Measurements from ENCODE around the gene MAP2. TPM values are rescaled to one million over a fixed set of nuclear protein-coding genes. Genes with fewer than 3 reads are reported as not detected.

MAP2 gene
- total and polyA plus RNA-seq, 2 of the 13 experiments (the other 11 are each of a cell fraction or from before 2014, with no cell fraction given) = 0.08 TPM; not detected in 1

GRCh38 chr2:209773377-209773776 is 349.5 kb downstream of the MAP2 start (continued):
- TF ChIP-seq MNT (IDR thresholded peaks at IDR 0.05) (no peak), RERE (CRISPR knock-in tag; IDR thresholded peaks at IDR 0.05; ENCODE audit: low read depth) (no peak), AKAP8 (CRISPR knock-in tag; IDR thresholded peaks at IDR 0.05) (no peak)

Small RNA genes lying within 50 kb of the gene (small RNA-seq; reads per million reads assigned to genes)
- gene RNA5SP118 (ENCODE audit: insufficient read depth in 2 of 3, insufficient read length in 3 of 3, low read depth in 2 of 3, low replicate concordance in 1 of 3) = 0 reads per million in 3 experiments

All from HepG2 (cell line).